Measurements from ENCODE around the gene CARD10. TPM values are rescaled to one million over a fixed set of nuclear protein-coding genes. Genes with fewer than 3 reads are reported as not detected.

Gene CARD10
- total RNA-seq, 1 donor from 2014 or later = 0.11 TPM

- intact Hi-C loops (cut with micrococcal nuclease) = loop anchor here (10.0 kb wide), 1 partner anchor 244 kb away; the partner anchor contains the start of gene RAC2
These were observed 30.7 kb downstream of the CARD10 start for GRCh38 chr22:37488337-37489135.

- intact Hi-C loops (cut with micrococcal nuclease) = loop anchor here (10.0 kb wide), 1 partner anchor 243 kb away; the partner anchor contains the start of gene RAC2
These were observed 31.6 kb downstream of the CARD10 start for GRCh38 chr22:37487571-37487970.

GRCh38 chr22:37487129-37487528 is 32.1 kb downstream of the CARD10 start:
- intact Hi-C loops (cut with micrococcal nuclease) = loop anchor here (10.0 kb wide), 1 partner anchor 242 kb away; the partner anchor contains the start of gene RAC2

GRCh38 chr22:37486224-37486845 is 32.9 kb downstream of the CARD10 start, which contains the start of gene MFNG:
Gene MFNG, minus strand, starts transcription at chr22:37486384. Its CDS starts 207 bp downstream, at chr22:37486177.
- intact Hi-C loops (cut with micrococcal nuclease) = loop anchor here (10.0 kb wide), 1 partner anchor 242 kb away; the partner anchor contains the start of gene RAC2

- intact Hi-C loops (cut with micrococcal nuclease) = loop anchor here (2.0 to 10.0 kb wide), 2 partner anchors 123 to 241 kb away; partner anchors contain the start of genes GGA1 and RAC2
These were observed 33.6 kb downstream of the CARD10 start for GRCh38 chr22:37485395-37486223.

- intact Hi-C loops (cut with micrococcal nuclease) = loop anchor here (2.0 to 10.0 kb wide), 2 partner anchors 124 to 240 kb away; partner anchors contain the start of genes GGA1 and RAC2
These were observed 34.5 kb downstream of the CARD10 start for GRCh38 chr22:37484480-37485394.

GRCh38 chr22:37483050-37483449 is 36.2 kb downstream of the CARD10 start:
- intact Hi-C loops (cut with micrococcal nuclease) = loop anchor here (10.0 kb wide), 1 partner anchor 238 kb away; the partner anchor contains the start of gene RAC2

- intact Hi-C loops (cut with micrococcal nuclease) = loop anchor here (10.0 kb wide), 1 partner anchor 237 kb away; the partner anchor contains the start of gene RAC2
These were observed 37.0 kb downstream of the CARD10 start for GRCh38 chr22:37482244-37482643.

- intact Hi-C loops (cut with micrococcal nuclease) = loop anchor here (10.0 kb wide), 1 partner anchor 237 kb away; the partner anchor contains the start of gene RAC2
These were observed 37.8 kb downstream of the CARD10 start for GRCh38 chr22:37481347-37481907.

- intact Hi-C loops (cut with micrococcal nuclease) = loop anchor here (10.0 kb wide), 1 partner anchor 236 kb away; the partner anchor contains the start of gene RAC2
These were observed 38.5 kb downstream of the CARD10 start for GRCh38 chr22:37480387-37481346.

- intact Hi-C loops (cut with micrococcal nuclease) = no loop called here
These were observed 40.0 kb downstream of the CARD10 start for GRCh38 chr22:37479196-37479595.

- intact Hi-C loops (cut with micrococcal nuclease) = no loop called here
These were observed 42.6 kb downstream of the CARD10 start for GRCh38 chr22:37476389-37477329.

GRCh38 chr22:37474447-37475090 is 44.6 kb downstream of the CARD10 start:
- intact Hi-C loops (cut with micrococcal nuclease) = no loop called here

GRCh38 chr22:37473437-37473946 is 45.7 kb downstream of the CARD10 start:
- intact Hi-C loops (cut with micrococcal nuclease) = no loop called here

GRCh38 chr22:37472418-37473006 is 46.7 kb downstream of the CARD10 start:
- intact Hi-C loops (cut with micrococcal nuclease) = no loop called here
